Effector memory CD4-positive, alpha-beta T cell (primary cell): ENCODE results near the gene APCDD1L.

Experiments
- DNase-seq, 3 donors: peaks; one replicate each; pipeline ENCODE4 v3.0.0-alpha.2; 2020
- H3K27ac ChIP-seq: 2 replicates; pipeline ENCODE4 v1.7.0; 2013; ENCODE audit warnings: mild to moderate bottlenecking, low read length, moderate library complexity; ENCODE audit not compliant: insufficient read depth, poor library complexity, severe bottlenecking
- H3K27me3 ChIP-seq: replicated peaks from 2 replicates; pipeline ENCODE4 v1.7.0; 2013; ENCODE audit warnings: mild to moderate bottlenecking, low read length; ENCODE audit not compliant: insufficient read depth, control insufficient read depth, poor library complexity, severe bottlenecking
- H3K36me3 ChIP-seq: 2 replicates; pipeline ENCODE4 v1.7.0; 2013; ENCODE audit warnings: mild to moderate bottlenecking, low read length, moderate library complexity; ENCODE audit not compliant: control insufficient read depth, insufficient read depth
- H3K4me1 ChIP-seq: 2 replicates; pipeline ENCODE4 v1.7.0; 2013; ENCODE audit warnings: low read length, mild to moderate bottlenecking; ENCODE audit not compliant: control insufficient read depth, insufficient read depth, poor library complexity, severe bottlenecking
- H3K4me3 ChIP-seq: 2 replicates; pipeline ENCODE4 v1.7.0; 2013; ENCODE audit warnings: low read length, low read depth, mild to moderate bottlenecking; ENCODE audit not compliant: insufficient read depth, poor library complexity, severe bottlenecking
- H3K9me3 ChIP-seq: 2 replicates; pipeline ENCODE4 v1.7.0; 2013; ENCODE audit warnings: mild to moderate bottlenecking, low read length, moderate library complexity; ENCODE audit not compliant: control insufficient read depth

Gene APCDD1L

GRCh38 chr20:58528412-58528811 is 13.2 kb upstream of the APCDD1L start:
- no peak for DNase-seq
- Histone ChIP-seq H3K27ac (no peak overlapping the region), H3K36me3 (no peaks in the 10 kb centered on the region), H3K27me3 (no peaks in the 10 kb centered on the region), H3K4me3 (no peak overlapping the region), H3K4me1 (no peaks in the 10 kb centered on the region), H3K9me3 (peaks cover 4% of the 10 kb centered on the region)

- no peak for DNase-seq
- Histone ChIP-seq H3K27ac (no peak overlapping the region), H3K4me3 (no peak overlapping the region), H3K27me3 (no peaks in the 10 kb centered on the region), H3K4me1 (no peaks in the 10 kb centered on the region), H3K9me3 (peaks cover 4% of the 10 kb centered on the region), H3K36me3 (no peaks in the 10 kb centered on the region)
These were observed 11.2 kb upstream of the APCDD1L start for GRCh38 chr20:58526411-58526810.

GRCh38 chr20:58524814-58525213 is 9.6 kb upstream of the APCDD1L start:
- DNase-seq: no peak
- no peak overlapping the region for H3K27ac ChIP-seq
- no peaks in the 10 kb centered on the region for H3K9me3 ChIP-seq
- H3K27me3 ChIP-seq: no peaks in the 10 kb centered on the region
- no peak overlapping the region for H3K4me3 ChIP-seq
- no peaks in the 10 kb centered on the region for H3K4me1 ChIP-seq
- no peaks in the 10 kb centered on the region for H3K36me3 ChIP-seq

- H3K27ac ChIP-seq: no peak overlapping the region
These were observed 8.7 kb upstream of the APCDD1L start for GRCh38 chr20:58523971-58524315.

GRCh38 chr20:58523072-58523970 is 8.1 kb upstream of the APCDD1L start:
- Histone ChIP-seq H3K27me3 (no peaks in the 10 kb centered on the region), H3K4me3 (no peak overlapping the region), H3K36me3 (no peaks in the 10 kb centered on the region), H3K9me3 (no peaks in the 10 kb centered on the region), H3K27ac (no peak overlapping the region), H3K4me1 (no peaks in the 10 kb centered on the region)
- no peak for DNase-seq

More at GRCh38 chr20:58523971-58524315, 8.7 kb upstream of the APCDD1L start:
- no peaks in the 10 kb centered on the region for H3K4me1 ChIP-seq
- no peak overlapping the region for H3K4me3 ChIP-seq
- H3K27me3 ChIP-seq: no peaks in the 10 kb centered on the region
- H3K9me3 ChIP-seq: no peaks in the 10 kb centered on the region
- DNase-seq: no peak
- H3K36me3 ChIP-seq: no peaks in the 10 kb centered on the region

GRCh38 chr20:58522666-58523065 is 7.5 kb upstream of the APCDD1L start:
- no peaks in the 10 kb centered on the region for H3K9me3 ChIP-seq
- no peak for DNase-seq
- H3K27ac ChIP-seq: no peak overlapping the region
- no peaks in the 10 kb centered on the region for H3K36me3 ChIP-seq
- no peaks in the 10 kb centered on the region for H3K4me1 ChIP-seq
- H3K27me3 ChIP-seq: no peaks in the 10 kb centered on the region
- H3K4me3 ChIP-seq: no peak overlapping the region

GRCh38 chr20:58521763-58522162 is 6.6 kb upstream of the APCDD1L start:
- Histone ChIP-seq H3K9me3 (no peaks in the 10 kb centered on the region), H3K4me1 (no peaks in the 10 kb centered on the region), H3K4me3 (no peak overlapping the region), H3K27me3 (no peaks in the 10 kb centered on the region), H3K36me3 (no peaks in the 10 kb centered on the region), H3K27ac (no peak overlapping the region)
- DNase-seq: no peak

- Histone ChIP-seq H3K4me3 (no peak overlapping the region), H3K36me3 (no peaks in the 10 kb centered on the region), H3K27ac (no peak overlapping the region), H3K9me3 (no peaks in the 10 kb centered on the region), H3K27me3 (peaks cover 2% of the 10 kb centered on the region), H3K4me1 (no peaks in the 10 kb centered on the region)
- DNase-seq: no peak
These were observed 4.9 kb upstream of the APCDD1L start for GRCh38 chr20:58519940-58520712.

GRCh38 chr20:58518896-58519593 is 3.8 kb upstream of the APCDD1L start:
- H3K9me3 ChIP-seq: no peaks in the 10 kb centered on the region
- no peaks in the 10 kb centered on the region for H3K4me1 ChIP-seq
- H3K27me3 ChIP-seq: peaks cover 5% of the 10 kb centered on the region
- DNase-seq: no peak
- H3K36me3 ChIP-seq: no peaks in the 10 kb centered on the region
- no peak overlapping the region for H3K4me3 ChIP-seq
- no peak overlapping the region for H3K27ac ChIP-seq
